WERI-Rb-1 (cell line): Measurements from ENCODE around the gene FBLL1.

Experiments
- DNase-seq: peaks from one replicate; pipeline ENCODE4 v3.0.0-alpha.2; 2020
- H3K27ac ChIP-seq: fragments of 250-450 bp; sonication (Bioruptor Pico); 2 replicates; pipeline ENCODE4 v1.5.1; 2020; ENCODE audit warnings: mild to moderate bottlenecking, moderate library complexity
- H3K27me3 ChIP-seq: fragments of 250-450 bp; sonication (Bioruptor Pico); 2 replicates; pipeline ENCODE4 v1.5.1; 2021; ENCODE audit warnings: mild to moderate bottlenecking, low read depth, moderate library complexity; ENCODE audit not compliant: insufficient read depth, severe bottlenecking
- H3K36me3 ChIP-seq: fragments of 250-450 bp; sonication (Bioruptor Pico); 2 replicates; pipeline ENCODE4 v1.5.1; 2020; ENCODE audit warnings: mild to moderate bottlenecking, moderate library complexity
- H3K4me3 ChIP-seq: 2 replicates; pipeline ENCODE4 v1.5.1; 2011; ENCODE audit warnings: low read depth, mild to moderate bottlenecking, control low read depth, low read length
- H3K9me3 ChIP-seq: fragments of 250-450 bp; sonication (Bioruptor Pico); 2 replicates; pipeline ENCODE4 v1.5.1; 2021; ENCODE audit warnings: mild to moderate bottlenecking, moderate library complexity; ENCODE audit not compliant: severe bottlenecking
- TF ChIP-seq, protein P1 (sequence below): IDR thresholded peaks from 2 replicates; pipeline ENCODE4 v1.5.1; 2011; ENCODE audit warnings: low read depth, mild to moderate bottlenecking, control low read depth, inconsistent platforms, low read length

Gene FBLL1

DNA sequence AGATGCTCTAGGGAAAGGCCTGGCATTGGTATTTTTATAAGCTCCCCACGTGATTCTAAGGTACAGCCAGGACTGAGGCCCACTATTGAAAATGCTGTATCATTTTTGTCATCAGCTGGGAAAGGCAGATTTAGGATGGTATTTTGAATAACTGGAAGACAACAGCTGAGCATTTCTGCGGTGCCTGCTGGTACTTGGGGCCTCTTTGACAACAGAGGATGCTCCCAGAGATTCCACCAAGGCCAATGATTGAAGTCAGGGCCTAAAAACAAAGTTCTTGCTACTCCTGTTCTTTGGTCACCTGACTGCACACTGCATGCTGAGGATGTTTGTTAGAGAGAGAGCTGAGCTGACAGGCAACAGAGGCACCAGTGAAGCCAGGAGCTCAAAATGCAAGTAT, 8.1 kb downstream of the FBLL1 start:
- Histone ChIP-seq H3K27ac (no peak overlapping the region), H3K36me3 (no peaks in the 10 kb centered on the region), H3K27me3 (no peaks in the 10 kb centered on the region), H3K4me3 (no peak overlapping the region), H3K9me3 (no peaks in the 10 kb centered on the region)
- DNase-seq, result no peak
- TF ChIP-seq, protein P1, sequence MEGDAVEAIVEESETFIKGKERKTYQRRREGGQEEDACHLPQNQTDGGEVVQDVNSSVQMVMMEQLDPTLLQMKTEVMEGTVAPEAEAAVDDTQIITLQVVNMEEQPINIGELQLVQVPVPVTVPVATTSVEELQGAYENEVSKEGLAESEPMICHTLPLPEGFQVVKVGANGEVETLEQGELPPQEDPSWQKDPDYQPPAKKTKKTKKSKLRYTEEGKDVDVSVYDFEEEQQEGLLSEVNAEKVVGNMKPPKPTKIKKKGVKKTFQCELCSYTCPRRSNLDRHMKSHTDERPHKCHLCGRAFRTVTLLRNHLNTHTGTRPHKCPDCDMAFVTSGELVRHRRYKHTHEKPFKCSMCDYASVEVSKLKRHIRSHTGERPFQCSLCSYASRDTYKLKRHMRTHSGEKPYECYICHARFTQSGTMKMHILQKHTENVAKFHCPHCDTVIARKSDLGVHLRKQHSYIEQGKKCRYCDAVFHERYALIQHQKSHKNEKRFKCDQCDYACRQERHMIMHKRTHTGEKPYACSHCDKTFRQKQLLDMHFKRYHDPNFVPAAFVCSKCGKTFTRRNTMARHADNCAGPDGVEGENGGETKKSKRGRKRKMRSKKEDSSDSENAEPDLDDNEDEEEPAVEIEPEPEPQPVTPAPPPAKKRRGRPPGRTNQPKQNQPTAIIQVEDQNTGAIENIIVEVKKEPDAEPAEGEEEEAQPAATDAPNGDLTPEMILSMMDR, result no peak

DNA sequence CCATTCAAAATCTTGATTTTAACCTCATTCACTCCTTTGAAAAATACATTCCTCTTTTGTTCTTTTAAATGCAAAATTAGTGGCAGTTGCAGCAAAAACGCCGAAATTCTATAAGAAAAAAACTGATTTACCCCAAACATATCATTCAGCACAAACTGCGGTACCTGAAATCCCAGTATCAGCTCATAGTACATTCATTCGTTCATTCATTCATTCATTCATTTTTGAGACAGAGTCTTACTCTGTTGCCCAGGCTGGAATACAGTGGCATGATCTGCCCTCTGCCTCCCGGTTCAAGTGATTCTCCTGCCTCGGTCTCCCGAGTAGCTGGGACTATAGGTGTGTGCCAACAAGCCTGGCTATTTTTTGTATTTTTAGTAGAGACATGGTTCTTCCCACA, 20.4 kb downstream of the FBLL1 start:
- H3K27ac ChIP-seq, result no peak overlapping the region
- no peaks in the 10 kb centered on the region for H3K27me3 ChIP-seq
- DNase-seq, result no peak
- no peaks in the 10 kb centered on the region for H3K9me3 ChIP-seq
- H3K36me3 ChIP-seq, result peaks cover 39% of the 10 kb centered on the region
- no peak overlapping the region for H3K4me3 ChIP-seq
- TF ChIP-seq, protein P1, result no peak

DNA sequence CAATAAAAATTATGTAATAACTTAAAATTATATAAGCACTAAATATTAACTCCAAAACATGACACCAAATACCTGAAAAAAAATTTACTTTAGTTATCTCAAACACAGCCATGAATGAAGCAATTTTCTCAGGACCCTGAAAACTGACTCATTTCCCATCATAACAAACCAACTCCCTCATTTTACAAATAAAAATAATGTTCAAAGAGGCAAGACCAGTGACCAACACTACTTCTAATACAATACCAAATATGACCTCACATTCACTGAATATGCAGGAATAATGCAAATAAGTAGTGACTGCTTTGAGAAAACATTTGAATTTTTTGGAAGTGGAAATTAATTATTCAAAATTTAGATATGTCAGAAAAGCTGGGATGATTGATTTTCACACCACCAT, 21.6 kb downstream of the FBLL1 start:
- no peaks in the 10 kb centered on the region for H3K27me3 ChIP-seq
- DNase-seq, result no peak
- no peaks in the 10 kb centered on the region for H3K9me3 ChIP-seq
- no peak overlapping the region for H3K27ac ChIP-seq
- H3K36me3 ChIP-seq, result peaks cover 48% of the 10 kb centered on the region
- no peak overlapping the region for H3K4me3 ChIP-seq
- TF ChIP-seq, protein P1, result no peak

DNA sequence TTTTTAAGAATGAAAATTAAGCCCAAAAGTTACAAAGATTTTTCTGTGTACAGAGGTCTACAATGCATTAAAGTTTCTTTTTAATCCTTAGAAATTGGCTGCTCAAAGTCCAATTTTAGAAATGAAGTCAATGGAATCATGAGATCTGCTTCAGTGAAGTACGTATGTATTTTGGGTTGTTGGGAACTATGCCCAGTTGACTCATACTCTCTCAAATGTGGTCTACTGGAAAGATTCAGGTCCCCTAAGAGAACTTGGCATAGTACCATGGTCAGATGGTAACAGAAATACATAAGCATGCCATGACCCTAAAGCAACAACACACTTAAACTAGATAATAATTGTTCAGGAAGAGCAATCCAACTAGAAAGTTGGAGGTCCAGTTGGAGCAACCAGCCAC, 23.0 kb downstream of the FBLL1 start:
- peaks cover 57% of the 10 kb centered on the region for H3K36me3 ChIP-seq
- TF ChIP-seq, protein P1, result no peak
- no peak overlapping the region for H3K27ac ChIP-seq
- no peak overlapping the region for H3K4me3 ChIP-seq
- no peaks in the 10 kb centered on the region for H3K27me3 ChIP-seq
- DNase-seq, result no peak
- H3K9me3 ChIP-seq, result no peaks in the 10 kb centered on the region

DNA sequence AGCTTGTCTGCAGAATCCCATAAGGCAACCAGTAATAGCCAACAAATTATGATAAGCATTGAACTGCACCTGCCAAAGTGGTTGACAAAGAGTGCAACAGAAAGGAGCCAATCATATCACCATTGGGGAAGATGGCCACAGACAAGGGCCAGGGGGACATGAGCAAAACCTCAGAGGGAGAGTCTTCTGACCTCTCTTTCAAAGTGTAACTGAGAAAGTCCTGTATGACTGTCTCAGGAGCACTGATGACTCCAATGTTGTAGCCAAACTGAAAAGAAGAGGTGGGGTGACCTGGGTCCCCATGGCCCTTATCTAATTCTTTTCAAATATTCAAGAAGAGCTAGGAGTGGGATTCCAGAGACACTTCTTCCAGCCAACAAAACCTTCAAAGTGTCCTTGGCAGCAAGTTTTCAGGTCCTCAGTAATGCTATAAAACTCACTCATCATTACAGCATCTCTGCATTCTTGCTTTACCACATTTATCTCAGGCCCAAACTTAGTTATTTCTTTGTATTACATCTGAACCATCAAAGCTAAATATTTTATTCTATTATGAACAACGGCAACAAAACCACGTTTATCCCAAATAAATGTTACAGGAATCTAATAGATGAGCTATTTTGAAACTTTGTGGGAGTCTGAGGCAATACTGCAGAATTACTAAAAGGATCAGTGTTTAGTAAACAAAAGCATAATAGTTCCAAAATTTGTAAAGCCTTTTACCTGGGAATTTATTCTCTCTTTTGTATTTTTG, 24.4 kb downstream of the FBLL1 start:
- TF ChIP-seq, protein P1, result no peak

DNA sequence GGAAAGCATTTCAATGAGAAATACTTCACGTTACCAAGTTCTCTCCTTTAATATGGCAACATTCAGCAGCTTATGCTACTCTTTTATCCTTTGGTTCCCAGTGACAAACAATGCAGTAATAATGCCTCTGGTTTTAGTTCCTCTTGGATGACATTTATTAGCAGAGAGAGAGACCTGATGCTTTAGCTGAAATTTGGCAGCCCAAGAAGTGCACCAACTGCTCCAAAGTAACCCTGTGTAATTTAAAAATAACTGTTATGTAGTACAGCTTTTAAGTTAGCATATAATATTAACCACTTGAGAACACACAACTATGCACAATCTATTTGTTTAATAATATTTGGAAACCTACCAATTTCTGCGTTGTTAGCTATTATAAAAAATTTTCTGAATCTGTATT, 28.3 kb downstream of the FBLL1 start:
- Histone ChIP-seq H3K4me3 (no peak overlapping the region), H3K9me3 (no peaks in the 10 kb centered on the region), H3K27ac (no peak overlapping the region), H3K36me3 (peaks cover 81% of the 10 kb centered on the region), H3K27me3 (no peaks in the 10 kb centered on the region)
- no peak for DNase-seq
- TF ChIP-seq, protein P1, result no peak

More for the DNA sequence above, 24.4 kb downstream of the FBLL1 start:
- no peaks in the 10 kb centered on the region for H3K9me3 ChIP-seq
- H3K4me3 ChIP-seq, result no peak overlapping the region
- no peak overlapping the region for H3K27ac ChIP-seq
- no peak for DNase-seq
- H3K36me3 ChIP-seq, result peaks cover 67% of the 10 kb centered on the region
- no peaks in the 10 kb centered on the region for H3K27me3 ChIP-seq
